Measurements from ENCODE around the gene HS1BP3. TPM values are rescaled to one million over a fixed set of nuclear protein-coding genes. Genes with fewer than 3 reads are reported as not detected.

HS1BP3 gene
- total and polyA plus RNA-seq, 2 experiments from 2014 or later, result 13.5 to 20.3 TPM

DNA sequence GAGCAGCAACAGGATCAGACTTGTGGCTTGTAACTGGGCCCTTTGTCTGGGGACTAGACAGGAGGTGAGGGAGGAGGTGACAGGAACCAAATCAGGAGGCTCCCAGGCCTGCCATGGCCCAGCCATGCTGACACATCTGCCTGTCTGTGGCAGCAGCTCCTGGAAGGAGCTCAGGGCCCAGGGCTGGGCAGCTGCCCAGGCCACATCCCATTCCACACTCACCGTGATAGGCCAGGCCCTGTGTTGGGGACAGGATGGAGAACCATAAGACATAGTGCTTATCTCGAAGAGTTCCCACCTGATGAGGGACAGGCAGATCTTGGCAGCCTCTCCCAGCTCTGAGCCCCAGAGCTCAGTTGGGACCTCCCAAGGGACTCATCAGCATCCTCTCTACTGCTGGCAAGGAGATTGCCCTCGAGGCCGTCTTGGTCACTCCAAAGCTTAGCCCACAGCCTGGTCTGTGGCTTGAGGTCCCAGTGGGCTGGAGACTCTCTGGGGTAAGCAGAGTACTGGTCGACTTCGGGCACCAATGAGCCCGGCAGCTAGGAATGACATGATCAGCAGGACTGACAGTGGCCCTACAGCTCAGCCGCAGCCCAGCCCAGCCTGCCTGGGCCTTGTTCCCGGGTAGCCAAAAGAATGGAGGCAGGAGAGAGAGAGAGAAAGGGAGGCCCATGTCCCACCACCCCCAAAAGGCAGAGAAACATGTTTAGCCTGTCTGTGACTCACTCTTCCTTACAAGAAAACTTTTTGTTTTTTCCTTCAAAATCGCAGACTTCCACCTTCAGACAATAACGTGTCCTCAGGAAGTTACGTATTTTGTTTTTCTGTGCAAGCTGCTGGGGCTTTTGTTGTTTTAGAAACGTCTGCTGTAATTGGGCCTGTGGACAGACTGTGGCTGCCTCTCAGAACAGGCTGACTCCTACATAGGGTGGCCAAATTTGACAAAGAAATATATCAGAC lies 82.1 kb downstream of the HS1BP3 start:
- Histone ChIP-seq H3K27me3 (no peaks in the 10 kb centered on the region), H3K9me3 (ENCODE audit: low read depth) (no peaks in the 10 kb centered on the region), H3K4me1 (ENCODE audit: low read depth) (peaks cover 10% of the 10 kb centered on the region), H3K36me3 (no peaks in the 10 kb centered on the region), H3K4me3 (no peak overlapping the region), H3K27ac (no peak overlapping the region)
- peak in 1 of 2 donors; percentile 77 for DNase-seq (ENCODE audit: low read depth in 1 of 2, low spot score in 1 of 2)
- TF ChIP-seq, protein P1, sequence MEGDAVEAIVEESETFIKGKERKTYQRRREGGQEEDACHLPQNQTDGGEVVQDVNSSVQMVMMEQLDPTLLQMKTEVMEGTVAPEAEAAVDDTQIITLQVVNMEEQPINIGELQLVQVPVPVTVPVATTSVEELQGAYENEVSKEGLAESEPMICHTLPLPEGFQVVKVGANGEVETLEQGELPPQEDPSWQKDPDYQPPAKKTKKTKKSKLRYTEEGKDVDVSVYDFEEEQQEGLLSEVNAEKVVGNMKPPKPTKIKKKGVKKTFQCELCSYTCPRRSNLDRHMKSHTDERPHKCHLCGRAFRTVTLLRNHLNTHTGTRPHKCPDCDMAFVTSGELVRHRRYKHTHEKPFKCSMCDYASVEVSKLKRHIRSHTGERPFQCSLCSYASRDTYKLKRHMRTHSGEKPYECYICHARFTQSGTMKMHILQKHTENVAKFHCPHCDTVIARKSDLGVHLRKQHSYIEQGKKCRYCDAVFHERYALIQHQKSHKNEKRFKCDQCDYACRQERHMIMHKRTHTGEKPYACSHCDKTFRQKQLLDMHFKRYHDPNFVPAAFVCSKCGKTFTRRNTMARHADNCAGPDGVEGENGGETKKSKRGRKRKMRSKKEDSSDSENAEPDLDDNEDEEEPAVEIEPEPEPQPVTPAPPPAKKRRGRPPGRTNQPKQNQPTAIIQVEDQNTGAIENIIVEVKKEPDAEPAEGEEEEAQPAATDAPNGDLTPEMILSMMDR (IDR thresholded peaks at IDR 0.05; ENCODE audit: low read depth, low read length), result no peak

DNA sequence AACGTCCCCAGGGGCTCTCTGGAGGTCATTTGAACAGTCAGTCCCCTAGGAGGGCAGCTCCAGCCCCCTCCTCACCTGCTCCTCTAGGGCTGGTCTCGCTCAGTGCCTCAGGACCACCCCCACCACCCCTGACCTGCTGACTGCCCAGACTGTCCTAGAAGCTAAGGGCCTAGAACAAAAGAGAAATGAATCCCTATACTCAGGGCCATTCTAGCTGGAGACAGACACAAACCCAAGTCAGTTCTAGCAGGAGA lies 83.0 kb downstream of the HS1BP3 start:
- no peak for DNase-seq (ENCODE audit: low read depth in 1 of 2, low spot score in 1 of 2)
- Histone ChIP-seq H3K27ac (no peak overlapping the region), H3K9me3 (ENCODE audit: low read depth) (no peaks in the 10 kb centered on the region), H3K36me3 (no peaks in the 10 kb centered on the region), H3K4me3 (no peak overlapping the region), H3K27me3 (no peaks in the 10 kb centered on the region), H3K4me1 (ENCODE audit: low read depth) (peaks cover 13% of the 10 kb centered on the region)
- TF ChIP-seq, protein P1 (IDR thresholded peaks at IDR 0.05; ENCODE audit: low read depth, low read length), result no peak

Other genes starting within 250 kb of the HS1BP3 start
- gene RHOB, start 204.0 kb downstream of the HS1BP3 start, total RNA-seq, result 82.7 and 92.1 TPM in 2 replicates
- gene RHOB, start 204.0 kb downstream of the HS1BP3 start, polyA plus RNA-seq, result 15.2 and 15.4 TPM in 2 replicates
- 0.14 and 0.15 TPM in 2 replicates for gene GDF7, start 16.0 kb upstream of the HS1BP3 start, total RNA-seq
- 0.05 and 0.09 TPM in 2 replicates for gene GDF7, start 16.0 kb upstream of the HS1BP3 start, polyA plus RNA-seq
- gene LDAH, start 172.0 kb upstream of the HS1BP3 start, total RNA-seq, result 13.3 and 15.2 TPM in 2 replicates
- gene LDAH, start 172.0 kb upstream of the HS1BP3 start, polyA plus RNA-seq, result 21.1 and 28.3 TPM in 2 replicates